Tibial artery (tissue), 4 donors: ENCODE measurements around the gene ZNF398.
"Not testable (repeated sequence)": the region's sequence is repeated elsewhere in the genome, so short reads cannot be mapped to it uniquely, and the experiment has no call there.

Experiments
- DNase-seq, 2 donors: peaks; one replicate each; pipeline ENCODE4 v3.0.0-alpha.2; 2019
- H3K27ac ChIP-seq, 2 donors: fragments of 200-600 bp; sonication (generic) in 1 of 2; 1 replicate in 1 of 2; 2 replicates in 1 of 2; pipeline ENCODE4 v1.5.1; 2018 to 2019; ENCODE audit warnings: mild to moderate bottlenecking in 1 of 2
- H3K27me3 ChIP-seq, 2 donors: fragments of 200-600 bp; sonication (generic) in 1 of 2; one replicate each; pipeline versions ENCODE4 v1.5.1 to v1.6.0; 2016 to 2019
- H3K36me3 ChIP-seq, 3 donors: fragments of 200-600 bp; sonication (generic) in 2 of 3; one replicate each; pipeline ENCODE4 v1.5.1; 2016 to 2019; ENCODE audit warnings: mild to moderate bottlenecking in 2 of 3
- H3K4me1 ChIP-seq, 4 donors: fragments of 200-600 bp; sonication (generic) in 2 of 4; 1 replicate in 3 of 4; 2 replicates in 1 of 4; pipeline ENCODE4 v1.5.1; 2016 to 2019
- H3K4me3 ChIP-seq, 2 donors: fragments of 200-600 bp; sonication (generic) in 1 of 2; 1 replicate in 1 of 2; 2 replicates in 1 of 2; pipeline ENCODE4 v1.5.1; 2018 to 2019; ENCODE audit warnings: mild to moderate bottlenecking in 2 of 2
- H3K9me3 ChIP-seq, 3 donors: fragments of 200-600 bp; sonication (generic) in 1 of 3; one replicate each; pipeline ENCODE4 v1.5.1; 2016 to 2019
- intact Hi-C: fragments of 100-400 bp; cut with DNase I; formaldehyde crosslinking; loops from one replicate; pipeline ENCODE4 v1.15.0; 2023; ENCODE audit warnings: low total_unique reads
- TF ChIP-seq, protein P1 (sequence below), 2 experiments: fragments of 200-600 bp in 1 of 2; fragments of 450-650 bp in 1 of 2; IDR thresholded peaks; one replicate each; pipeline ENCODE4 v1.5.1; 2017 to 2019; ENCODE audit warnings: antibody characterized with exemption in 2 of 2, mild to moderate bottlenecking in 1 of 2, moderate library complexity in 1 of 2

Gene ZNF398

DNA sequence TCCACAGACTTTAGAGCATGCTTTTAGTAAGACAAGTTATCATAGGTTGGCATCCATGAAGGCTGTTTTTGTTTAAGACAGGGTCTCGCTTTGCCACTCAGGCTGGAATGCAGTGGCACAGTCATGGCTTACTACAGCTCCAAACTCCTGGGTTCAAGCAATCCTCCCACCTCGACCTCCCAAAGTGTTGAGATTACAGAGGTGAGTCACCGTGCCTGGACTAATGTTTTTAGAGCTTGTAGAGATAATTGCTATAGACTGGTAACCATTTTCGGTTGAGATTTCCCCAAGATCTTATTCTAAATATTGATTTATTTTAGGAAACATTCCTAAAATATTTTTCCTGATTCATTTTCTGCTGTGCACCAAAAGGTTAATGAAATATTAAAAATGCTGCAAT is 5.4 kb upstream of the ZNF398 start:
- Histone ChIP-seq H3K4me1 (peaks cover 0 to 6% (median 0%) of the 10 kb centered on the region in 4 donors), H3K36me3 (no peaks in the 10 kb centered on the region), H3K9me3 (no peaks in the 10 kb centered on the region), H3K27me3 (no peaks in the 10 kb centered on the region), H3K27ac (no peak overlapping the region), H3K4me3 (no peak overlapping the region)
- intact Hi-C loops: no loop called here
- TF ChIP-seq, protein P1, sequence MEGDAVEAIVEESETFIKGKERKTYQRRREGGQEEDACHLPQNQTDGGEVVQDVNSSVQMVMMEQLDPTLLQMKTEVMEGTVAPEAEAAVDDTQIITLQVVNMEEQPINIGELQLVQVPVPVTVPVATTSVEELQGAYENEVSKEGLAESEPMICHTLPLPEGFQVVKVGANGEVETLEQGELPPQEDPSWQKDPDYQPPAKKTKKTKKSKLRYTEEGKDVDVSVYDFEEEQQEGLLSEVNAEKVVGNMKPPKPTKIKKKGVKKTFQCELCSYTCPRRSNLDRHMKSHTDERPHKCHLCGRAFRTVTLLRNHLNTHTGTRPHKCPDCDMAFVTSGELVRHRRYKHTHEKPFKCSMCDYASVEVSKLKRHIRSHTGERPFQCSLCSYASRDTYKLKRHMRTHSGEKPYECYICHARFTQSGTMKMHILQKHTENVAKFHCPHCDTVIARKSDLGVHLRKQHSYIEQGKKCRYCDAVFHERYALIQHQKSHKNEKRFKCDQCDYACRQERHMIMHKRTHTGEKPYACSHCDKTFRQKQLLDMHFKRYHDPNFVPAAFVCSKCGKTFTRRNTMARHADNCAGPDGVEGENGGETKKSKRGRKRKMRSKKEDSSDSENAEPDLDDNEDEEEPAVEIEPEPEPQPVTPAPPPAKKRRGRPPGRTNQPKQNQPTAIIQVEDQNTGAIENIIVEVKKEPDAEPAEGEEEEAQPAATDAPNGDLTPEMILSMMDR (IDR thresholded peaks at IDR 0.05): no peak
- no peak for DNase-seq

DNA sequence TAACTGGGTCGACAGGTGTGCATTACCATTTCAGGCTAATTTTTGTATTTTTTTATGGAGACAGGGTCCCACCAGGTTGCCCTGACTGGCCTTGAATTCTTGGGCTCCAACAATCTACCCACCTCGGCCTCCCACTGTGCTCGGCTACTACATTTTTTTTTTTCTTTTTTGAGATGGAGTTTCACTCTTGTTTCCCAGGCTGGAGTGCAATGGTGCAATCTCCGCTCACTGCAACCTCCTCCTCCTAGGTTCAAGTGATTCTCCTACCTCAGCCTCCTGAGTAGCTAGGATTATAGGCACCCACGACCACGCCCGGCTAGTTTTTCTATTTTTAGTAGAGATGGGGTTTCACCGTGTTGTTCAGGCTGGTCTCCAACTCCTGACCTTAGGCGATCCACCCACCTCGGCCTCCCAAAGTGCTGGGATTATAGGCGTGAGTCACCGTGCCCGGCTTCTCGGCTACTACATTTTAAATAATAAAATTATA is 2.8 kb upstream of the ZNF398 start:
- H3K4me3 ChIP-seq, H3K36me3 ChIP-seq, intact Hi-C loops, DNase-seq, H3K9me3 ChIP-seq, H3K27ac ChIP-seq, H3K27me3 ChIP-seq: not testable (repeated sequence)
- peaks cover 0 to 20% (median 9%) of the 10 kb centered on the region in 4 donors for H3K4me1 ChIP-seq

DNA sequence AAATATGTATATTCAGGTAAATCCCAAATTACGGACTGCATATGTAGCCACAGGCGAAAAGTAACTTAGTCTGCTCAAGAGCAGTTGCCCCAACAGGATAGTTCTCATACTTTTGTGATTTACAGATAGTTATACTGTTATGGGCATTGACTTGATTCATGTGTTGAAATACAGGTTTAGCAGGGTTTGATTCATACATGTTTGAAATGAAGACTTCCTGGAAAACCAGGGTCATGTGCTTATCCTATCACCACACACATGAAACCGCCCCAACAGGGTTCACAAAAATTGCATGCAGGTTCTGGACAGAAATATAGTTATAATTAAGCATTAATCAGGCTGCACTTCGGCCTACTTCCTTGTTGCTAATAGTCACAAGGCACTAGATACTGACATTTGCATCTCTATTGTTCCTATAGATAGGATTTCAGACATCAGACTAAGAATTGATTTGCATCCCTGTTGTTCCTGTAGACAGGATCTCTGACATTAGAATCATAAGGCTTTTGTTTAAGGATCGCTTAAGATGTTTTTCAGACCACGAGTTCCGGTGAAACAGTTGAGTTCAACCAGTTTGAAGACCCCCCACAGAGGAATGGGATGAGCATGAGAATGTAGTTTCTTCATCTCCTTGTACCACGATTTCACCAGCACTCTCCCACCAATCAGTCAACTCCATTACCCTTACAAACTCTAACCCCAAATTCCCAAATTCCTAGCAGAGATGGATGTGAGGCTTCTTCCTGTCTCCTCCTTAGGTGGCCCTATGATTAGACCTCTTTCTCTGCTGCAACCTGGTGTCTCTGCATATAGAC is 2.0 kb upstream of the ZNF398 start:
- DNase-seq: no peak

DNA sequence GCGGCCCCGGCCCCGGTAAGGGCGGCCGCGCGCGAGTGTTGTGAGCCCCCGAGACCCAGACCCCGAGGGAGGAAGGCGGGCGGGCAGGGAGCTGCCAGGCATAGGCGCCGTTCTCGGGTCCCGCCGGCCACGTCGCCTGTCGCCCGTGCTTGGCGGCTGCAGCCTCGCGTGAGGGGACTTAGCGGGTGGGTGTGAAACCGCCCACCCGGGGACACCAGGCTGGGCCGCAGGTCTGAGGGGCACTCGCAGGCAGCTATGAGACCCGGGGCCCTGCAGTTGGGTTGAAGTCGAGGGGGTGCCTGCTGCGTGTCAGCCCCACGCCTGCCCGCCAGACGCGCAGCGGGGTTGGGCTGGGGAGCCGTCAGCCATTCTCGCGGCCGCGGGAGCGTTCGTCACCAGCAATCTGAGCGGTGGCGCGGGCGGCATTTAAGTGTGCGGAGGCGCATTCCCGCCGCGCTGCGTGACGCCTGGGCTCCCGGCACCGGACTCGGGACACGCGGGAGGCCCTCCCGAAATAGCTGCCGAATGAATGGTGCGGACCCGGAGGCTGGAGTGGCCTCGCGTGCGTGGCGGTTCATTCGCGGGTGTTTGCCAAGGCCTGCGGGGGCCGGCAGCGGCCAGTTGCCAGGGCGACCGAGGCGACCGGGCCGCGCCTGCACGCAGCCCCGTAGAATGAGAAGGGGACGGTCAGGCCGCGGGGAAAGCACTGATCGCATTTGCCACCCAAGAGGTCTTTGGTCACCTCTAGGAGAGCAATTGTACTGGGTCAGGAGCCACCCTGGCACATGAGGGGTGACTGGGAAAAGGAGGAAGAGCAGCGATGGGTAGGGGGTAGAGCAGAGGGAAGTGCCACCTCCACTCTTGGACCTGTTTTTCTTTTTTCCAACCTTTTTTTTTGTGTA is 750 bp downstream of the ZNF398 start:
- H3K27me3 ChIP-seq: no peaks in the 10 kb centered on the region
- peak overlapping the region; percentile 86 to 93 for H3K27ac ChIP-seq
- DNase-seq: peak; percentile 33 to 73
- no peaks in the 10 kb centered on the region for H3K9me3 ChIP-seq
- peak overlapping the region; percentile 68 to 98 for H3K4me3 ChIP-seq
- intact Hi-C loops: loop anchor here (2.0 kb wide), 1 partner anchor 21 kb away; the partner anchor contains the start of gene ZNF425
- H3K36me3 ChIP-seq: no peaks in the 10 kb centered on the region
- peaks cover 0 to 21% (median 11%) of the 10 kb centered on the region in 4 donors for H3K4me1 ChIP-seq
- TF ChIP-seq, protein P1 (IDR thresholded peaks at IDR 0.05): no peak

More for the DNA sequence above, 2.0 kb upstream of the ZNF398 start:
- Histone ChIP-seq H3K9me3 (no peaks in the 10 kb centered on the region), H3K36me3 (no peaks in the 10 kb centered on the region), H3K27ac (no peak overlapping the region), H3K27me3 (no peaks in the 10 kb centered on the region), H3K4me3 (no peak overlapping the region), H3K4me1 (peaks cover 0 to 21% (median 11%) of the 10 kb centered on the region in 4 donors)
- intact Hi-C loops: no loop called here
- TF ChIP-seq, protein P1 (IDR thresholded peaks at IDR 0.05): no peak

DNA sequence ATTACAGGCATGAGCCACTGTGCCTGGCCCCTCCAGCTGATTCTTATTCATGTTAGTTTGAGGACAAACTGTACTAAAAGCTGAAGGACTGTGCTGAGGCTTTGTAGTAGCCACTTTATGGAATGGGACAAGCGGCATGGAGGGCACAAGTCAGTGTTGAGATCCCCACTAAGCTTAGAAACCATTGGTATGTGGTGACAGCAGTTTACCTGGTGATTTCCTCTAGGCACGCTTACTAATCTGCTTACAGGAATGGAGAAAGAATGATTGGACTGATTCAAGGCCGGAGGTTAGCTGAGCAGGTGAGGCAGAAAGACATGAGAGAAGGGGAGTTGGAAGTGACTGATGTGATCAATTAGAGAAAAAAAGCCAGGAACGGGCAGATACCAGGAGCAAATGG is 3.7 kb downstream of the ZNF398 start:
- no peaks in the 10 kb centered on the region for H3K27me3 ChIP-seq
- peaks cover 0 to 24% (median 11%) of the 10 kb centered on the region in 4 donors for H3K4me1 ChIP-seq
- no peak overlapping the region for H3K4me3 ChIP-seq
- TF ChIP-seq, protein P1 (IDR thresholded peaks at IDR 0.05): no peak
- intact Hi-C loops: no loop called here
- H3K9me3 ChIP-seq: no peaks in the 10 kb centered on the region
- H3K27ac ChIP-seq: no peak overlapping the region
- peaks cover 16 to 22% (median 19%) of the 10 kb centered on the region in 3 donors for H3K36me3 ChIP-seq
- no peak for DNase-seq
